Fibroblast of skin of abdomen (primary cell): ENCODE measurements around the gene VWA1.
"Not testable (repeated sequence)": the region's sequence is repeated elsewhere in the genome, so short reads cannot be mapped to it uniquely, and the experiment has no call there.

Source experiments
- DNase-seq: peaks from one replicate; pipeline ENCODE4 v3.0.0-alpha.2; 2013

VWA1 gene

GRCh38 chr1:1459711-1460110 is 24.2 kb downstream of the VWA1 start:
- DNase-seq = not testable (repeated sequence)

- DNase-seq = no peak
Observed at GRCh38 chr1:1460540-1461130, 25.1 kb downstream of the VWA1 start.

- no peak for DNase-seq
Observed at GRCh38 chr1:1461721-1462317, 26.3 kb downstream of the VWA1 start.

GRCh38 chr1:1462318-1462966 is 27.0 kb downstream of the VWA1 start:
- peak; percentile 28 for DNase-seq

DNA sequence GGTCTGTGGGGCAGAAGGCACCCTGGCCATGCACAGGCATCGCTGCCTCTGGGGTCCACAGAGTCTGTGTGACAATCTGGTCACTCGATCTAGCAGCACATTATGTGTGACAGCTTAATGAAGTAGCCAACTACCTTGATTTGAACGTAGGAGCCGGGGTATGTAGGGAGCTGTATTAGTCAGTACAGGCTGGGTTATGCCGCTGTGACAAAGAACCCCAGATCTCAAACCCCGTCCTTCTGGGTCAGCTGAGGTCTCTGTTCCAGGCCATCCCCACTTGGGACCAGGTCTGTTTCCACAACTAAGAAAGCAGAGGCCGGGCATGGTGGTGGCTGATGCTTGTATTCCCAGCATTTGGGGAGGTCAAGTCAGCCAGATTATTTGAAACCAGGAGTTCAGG is 27.8 kb downstream of the VWA1 start:
- no peak for DNase-seq

DNA sequence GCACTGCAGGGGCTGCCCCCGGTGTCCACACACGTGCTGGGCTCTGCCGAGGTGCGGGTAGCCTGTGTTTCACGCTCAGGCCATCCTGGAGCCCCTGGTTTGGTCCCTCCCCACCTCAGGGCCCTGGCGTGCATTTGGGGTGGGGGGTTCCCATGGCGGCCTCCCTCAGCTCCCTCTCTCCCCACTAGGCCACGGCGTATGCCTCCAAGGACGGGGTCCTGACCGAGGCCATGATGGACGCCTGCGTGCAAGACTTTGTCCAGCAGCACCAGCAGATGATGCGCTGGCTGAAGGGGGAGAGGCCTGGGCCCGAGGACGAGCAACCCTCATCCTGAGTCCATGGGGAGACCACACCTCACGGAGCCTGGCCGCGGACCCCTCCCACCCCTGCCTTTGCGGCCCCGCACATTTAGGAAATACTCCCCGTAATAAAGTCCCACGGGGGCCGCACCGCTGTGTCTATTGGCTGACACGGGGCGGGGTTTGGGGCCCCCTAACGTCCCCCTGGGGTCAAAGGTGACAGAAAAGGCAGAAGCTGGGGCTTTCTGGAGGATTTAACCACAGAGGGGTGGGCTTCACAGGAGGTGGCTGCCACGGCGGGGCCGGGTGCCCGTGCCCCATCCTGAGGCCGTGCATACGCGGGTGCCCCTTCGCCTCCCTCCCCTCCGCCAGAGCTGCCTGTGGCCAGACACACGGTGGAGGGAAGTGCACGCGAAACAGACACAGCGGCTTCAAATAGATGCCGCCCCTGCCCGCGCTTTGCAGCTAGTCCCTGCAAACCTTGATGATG is 32.9 kb downstream of the VWA1 start:
- DNase-seq = not testable (repeated sequence)

GRCh38 chr1:1470626-1471388 is 35.3 kb downstream of the VWA1 start:
- DNase-seq = no peak

DNA sequence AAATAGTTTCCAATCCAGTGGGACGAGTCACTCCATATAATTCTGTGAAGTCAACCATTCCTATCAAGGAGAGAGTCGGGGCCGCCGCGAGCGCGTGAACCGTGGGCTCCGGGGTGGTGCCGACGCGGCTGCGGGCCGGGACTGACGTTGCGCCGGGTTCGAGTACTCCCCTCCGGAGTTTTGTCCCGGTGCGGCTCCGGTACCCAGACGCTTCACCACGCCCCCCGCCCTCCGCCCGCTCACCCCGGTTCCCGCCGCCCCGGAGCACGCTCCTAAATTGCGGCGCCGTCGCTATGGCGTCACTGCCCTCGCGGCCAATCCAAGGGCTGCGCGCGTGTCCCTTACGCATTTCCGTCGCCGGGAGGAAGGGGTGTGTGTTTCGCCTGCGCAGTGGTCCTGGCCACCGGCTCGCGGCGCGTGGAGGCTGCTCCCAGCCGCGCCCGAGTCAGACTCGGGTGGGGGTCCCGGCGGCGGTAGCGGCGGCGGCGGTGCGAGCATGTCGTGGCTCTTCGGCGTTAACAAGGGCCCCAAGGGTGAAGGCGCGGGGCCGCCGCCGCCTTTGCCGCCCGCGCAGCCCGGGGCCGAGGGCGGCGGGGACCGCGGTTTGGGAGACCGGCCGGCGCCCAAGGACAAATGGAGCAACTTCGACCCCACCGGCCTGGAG is 36.0 kb downstream of the VWA1 start, which contains the start of gene ATAD3B:
Gene ATAD3B (plus strand): TSS at position 377 of the 664 bp plus-strand sequence. CDS start 120 bp downstream, at position 497.
- DNase-seq = peak; percentile 92

- DNase-seq = not testable (repeated sequence)
Observed at GRCh38 chr1:1472053-1472876, 36.8 kb downstream of the VWA1 start.

DNA sequence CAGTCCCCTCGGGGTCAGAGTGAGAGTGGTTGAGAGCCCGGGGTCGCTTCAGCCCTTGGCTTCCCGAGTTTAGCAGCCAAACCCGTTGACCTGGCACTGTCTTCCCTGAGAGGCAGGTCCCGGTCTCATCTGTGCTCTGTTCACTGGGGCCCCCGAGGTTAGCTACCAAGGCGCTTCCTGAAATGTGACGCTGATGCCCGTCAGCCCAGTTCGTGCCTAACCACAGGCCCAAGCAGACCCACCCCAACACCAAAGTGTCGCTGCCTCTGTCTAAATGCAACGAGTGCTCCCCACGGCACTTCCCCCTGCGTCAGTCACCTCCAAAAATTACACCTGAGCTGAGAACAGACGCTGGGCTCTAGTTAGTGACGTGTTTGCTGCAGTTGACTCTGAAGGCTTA is 40.5 kb downstream of the VWA1 start:
- not testable (repeated sequence) for DNase-seq

DNA sequence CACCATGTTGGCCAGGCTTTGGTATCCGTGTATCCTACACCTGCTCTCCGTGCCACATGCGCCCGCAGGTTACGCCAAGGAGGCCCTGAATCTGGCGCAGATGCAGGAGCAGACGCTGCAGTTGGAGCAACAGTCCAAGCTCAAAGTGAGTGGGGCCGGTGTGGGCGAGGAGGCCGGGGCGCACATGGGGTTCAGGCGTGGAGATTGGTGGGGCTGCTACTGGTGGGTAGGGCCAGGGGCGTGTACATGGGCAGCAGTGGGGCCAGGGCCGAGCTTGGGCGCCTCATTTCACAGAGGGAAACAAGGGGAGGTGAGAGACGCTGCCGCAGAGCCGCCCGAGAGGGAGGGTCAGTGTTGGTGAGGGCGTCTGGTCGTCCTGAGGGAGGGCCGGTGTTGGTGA is 41.7 kb downstream of the VWA1 start:
- DNase-seq = no peak

DNA sequence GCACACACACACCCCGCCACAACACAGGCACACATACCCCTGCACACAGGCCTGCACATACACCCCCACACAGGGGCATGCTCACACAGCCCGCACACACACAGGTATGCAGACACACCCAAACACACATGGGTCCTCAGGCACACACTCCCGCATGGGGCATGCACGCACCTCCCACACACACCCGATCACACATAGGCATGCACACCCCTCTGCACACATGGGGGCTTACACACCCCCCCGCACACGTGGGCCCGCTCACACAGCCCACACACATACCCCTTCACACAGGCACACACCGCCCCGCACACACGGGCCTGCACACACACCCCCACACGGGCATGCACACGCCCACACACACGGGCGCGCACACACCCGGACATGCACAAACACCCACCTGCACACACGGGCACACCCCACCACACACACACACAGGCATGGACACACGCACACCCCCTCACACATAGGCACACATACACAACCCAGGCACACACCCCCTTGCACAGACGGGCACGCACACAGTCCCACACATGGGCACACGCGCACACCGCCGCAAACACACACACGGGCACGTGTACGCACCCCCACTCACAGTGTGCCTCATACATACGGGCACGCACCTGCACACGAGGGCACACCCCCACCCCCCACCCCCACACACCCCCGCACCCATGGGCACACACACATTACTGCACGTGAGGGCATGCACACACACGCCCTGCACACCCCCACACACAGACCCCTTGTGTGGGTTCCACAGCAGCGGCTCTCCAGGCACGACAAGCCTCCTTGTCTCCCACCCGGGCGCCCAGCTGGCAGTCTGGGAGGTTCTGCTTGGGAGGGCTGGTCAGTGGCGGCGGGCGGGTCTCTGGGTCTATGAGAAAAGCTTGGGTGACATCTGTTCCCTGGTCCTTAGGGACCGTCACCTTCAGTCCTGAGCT is 44.3 kb downstream of the VWA1 start:
- DNase-seq = no peak

GRCh38 chr1:1480488-1480867 is 45.0 kb downstream of the VWA1 start:
- not testable (repeated sequence) for DNase-seq

DNA sequence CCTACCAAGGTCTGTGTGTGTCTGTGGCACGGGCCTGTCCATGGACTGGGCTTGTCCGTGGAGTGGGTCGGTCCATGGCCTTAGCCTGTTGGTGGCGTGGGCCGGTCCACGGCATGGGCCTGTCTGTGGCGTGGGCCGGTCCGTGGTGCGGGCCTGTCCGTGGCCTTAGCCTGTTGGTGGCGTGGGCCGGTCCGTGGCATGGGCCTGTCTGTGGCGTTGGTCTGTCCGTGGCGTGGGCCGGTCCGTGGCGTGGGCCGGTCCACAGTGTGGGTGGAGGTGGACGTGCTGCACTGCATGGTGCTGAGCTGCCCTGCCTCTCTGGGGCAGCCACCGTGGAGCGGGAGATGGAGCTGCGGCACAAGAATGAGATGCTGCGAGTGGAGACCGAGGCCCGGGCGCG is 46.3 kb downstream of the VWA1 start:
- DNase-seq = not testable (repeated sequence)

- DNase-seq = no peak
Observed at GRCh38 chr1:1482856-1483255, 47.4 kb downstream of the VWA1 start.

GRCh38 chr1:1483714-1484113 is 48.2 kb downstream of the VWA1 start:
- no peak for DNase-seq

DNA sequence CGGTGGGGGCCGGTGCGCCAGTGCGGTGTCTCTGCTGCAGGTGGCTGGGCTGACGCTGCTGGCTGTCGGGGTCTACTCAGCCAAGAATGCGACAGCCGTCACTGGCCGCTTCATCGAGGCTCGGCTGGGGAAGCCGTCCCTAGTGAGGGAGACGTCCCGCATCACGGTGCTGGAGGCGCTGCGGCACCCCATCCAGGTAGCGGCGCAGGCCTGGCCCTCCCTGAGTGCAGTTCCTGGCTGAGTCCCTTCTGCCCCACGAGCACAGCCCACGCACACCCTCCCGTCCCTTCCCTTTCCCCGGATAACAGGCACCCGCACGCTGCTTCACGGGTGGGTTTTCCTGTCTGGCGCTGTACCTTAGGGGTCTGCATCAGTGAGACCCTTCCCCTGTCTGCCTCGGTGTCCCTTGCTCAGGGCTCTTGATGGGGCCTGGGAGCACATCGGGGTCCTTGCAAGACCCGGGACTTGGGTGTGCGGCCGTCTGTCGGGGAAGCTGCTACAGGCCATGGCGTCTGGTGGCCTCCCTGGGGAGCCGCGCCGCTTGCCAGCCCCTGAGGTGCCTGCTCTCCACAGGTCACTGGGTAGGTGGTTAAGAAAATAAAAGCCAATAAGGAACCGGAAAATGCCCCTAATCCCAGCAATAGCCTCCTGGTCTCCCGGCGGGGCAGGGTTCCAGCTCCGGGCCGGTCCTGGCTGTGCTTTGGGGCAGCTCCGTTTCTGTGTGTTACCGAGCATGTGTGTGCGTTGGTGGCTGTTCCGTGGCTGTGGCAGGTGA is 49.7 kb downstream of the VWA1 start:
- not testable (repeated sequence) for DNase-seq

- DNase-seq = not testable (repeated sequence)
Observed at GRCh38 chr1:1485755-1486317, 50.3 kb downstream of the VWA1 start.

- DNase-seq = no peak
Observed at GRCh38 chr1:1487701-1488100, 52.2 kb downstream of the VWA1 start.
